Liver (tissue), 9 donors: ENCODE data around the gene RAB27A. TPM values are rescaled to one million over a fixed set of nuclear protein-coding genes. Genes with fewer than 3 reads are reported as not detected.

Source experiments
- DNase-seq: peaks from one replicate; pipeline ENCODE4 v3.0.0-alpha.2; 2017; ENCODE audit warnings: low spot score
- H3K27ac ChIP-seq, 2 donors: one replicate each; pipeline ENCODE4 v1.7.0; 2013; ENCODE audit warnings: inconsistent platforms in 2 of 2, low read length in 2 of 2, control low read depth in 1 of 2, low read depth in 1 of 2, mild to moderate bottlenecking in 1 of 2
- H3K27me3 ChIP-seq, 4 donors: one replicate each; pipeline versions ENCODE4 v1.6.1 to v1.7.0; 2013; ENCODE audit warnings: low read length in 3 of 4, inconsistent platforms in 1 of 4, mild to moderate bottlenecking in 1 of 4, moderate library complexity in 1 of 4; ENCODE audit not compliant: control insufficient read depth in 4 of 4, insufficient read depth in 4 of 4
- H3K36me3 ChIP-seq, 4 donors: one replicate each; pipeline versions ENCODE4 v1.6.1 to v1.7.0; 2013; ENCODE audit warnings: low read length in 3 of 4, mild to moderate bottlenecking in 3 of 4, low read depth in 1 of 4, moderate library complexity in 1 of 4; ENCODE audit not compliant: control insufficient read depth in 4 of 4, insufficient read depth in 3 of 4
- H3K4me1 ChIP-seq, 4 donors: one replicate each; pipeline versions ENCODE4 v1.6.1 to v1.7.0; 2013; ENCODE audit warnings: low read length in 3 of 4, mild to moderate bottlenecking in 3 of 4, moderate library complexity in 1 of 4; ENCODE audit not compliant: control insufficient read depth in 4 of 4, insufficient read depth in 4 of 4
- H3K4me3 ChIP-seq, 3 donors: one replicate each; pipeline versions ENCODE4 v1.6.1 to v1.7.0; 2013; ENCODE audit warnings: low read length in 3 of 3, control low read depth in 1 of 3, low read depth in 1 of 3, mild to moderate bottlenecking in 1 of 3
- H3K9ac ChIP-seq, 2 donors: one replicate each; pipeline ENCODE4 v1.7.0; 2013; ENCODE audit warnings: low read length in 2 of 2, mild to moderate bottlenecking in 2 of 2, moderate library complexity in 2 of 2, control low read depth in 1 of 2, low read depth in 1 of 2
- H3K9me3 ChIP-seq, 4 donors: one replicate each; pipeline versions ENCODE4 v1.6.1 to v1.7.0; 2013; ENCODE audit warnings: low read length in 3 of 4; ENCODE audit not compliant: control insufficient read depth in 4 of 4
- EGR1 ChIP-seq, 2 donors: IDR thresholded peaks; 2 replicates each; pipeline ENCODE4 v1.6.1; 2016 to 2018; ENCODE audit warnings: antibody characterized with exemption in 2 of 2, low read depth in 2 of 2
- FOXA1 ChIP-seq: IDR thresholded peaks from 2 replicates; pipeline ENCODE4 v1.6.1; 2016; ENCODE audit warnings: antibody characterized with exemption
- GABPA ChIP-seq, 2 donors: IDR thresholded peaks in 1 of 2; conservative IDR thresholded peaks in 1 of 2; 2 replicates each; pipeline ENCODE4 v1.6.1; 2016; ENCODE audit warnings: antibody characterized with exemption in 2 of 2, mild to moderate bottlenecking in 1 of 2, moderate library complexity in 1 of 2
- HNF4A ChIP-seq, 2 donors: conservative IDR thresholded peaks; 2 replicates each; pipeline ENCODE4 v1.6.1; 2016; ENCODE audit warnings: antibody characterized with exemption in 2 of 2, mild to moderate bottlenecking in 2 of 2
- HNF4G ChIP-seq: IDR thresholded peaks from 2 replicates; pipeline ENCODE4 v1.6.1; 2016; ENCODE audit warnings: antibody characterized with exemption
- NR2F2 ChIP-seq: IDR thresholded peaks from 2 replicates; pipeline ENCODE4 v1.6.1; 2016; ENCODE audit warnings: antibody characterized with exemption
- RAD21 ChIP-seq, 2 donors: IDR thresholded peaks; 2 replicates each; pipeline ENCODE4 v1.6.1; 2016; ENCODE audit warnings: antibody characterized with exemption in 2 of 2, mild to moderate bottlenecking in 2 of 2
- RXRA ChIP-seq, 2 donors: IDR thresholded peaks; 2 replicates each; pipeline ENCODE4 v1.6.1; 2017 to 2018; ENCODE audit warnings: antibody characterized with exemption in 2 of 2, mild to moderate bottlenecking in 1 of 2
- SP1 ChIP-seq: IDR thresholded peaks from 2 replicates; pipeline ENCODE4 v1.6.1; 2018; ENCODE audit warnings: antibody characterized with exemption, mild to moderate bottlenecking
- TAF1 ChIP-seq: conservative IDR thresholded peaks from 2 replicates; pipeline ENCODE4 v1.6.1; 2016; ENCODE audit warnings: antibody characterized with exemption, mild to moderate bottlenecking
- WGBS: extraction: QIAGEN DNeasy Blood & Tissue Kit; methylation state at CpG from one replicate; pipeline ENCODE4 v1.1.7; 2013; 5-methylcytosine and 5-hydroxymethylcytosine counted together
- polyA plus RNA-seq, 2 donors: library from polyadenylated mRNA; stranded (reverse) in 1 of 2; unstranded in 1 of 2; fragments of 200-250 nt in 1 of 2; fragments of >200 nt in 1 of 2; fragmentation: Nextera tagmentation in 1 of 2; extraction: Ambion mirVana in 1 of 2; gene quantifications; one replicate each; pipeline versions ENCODE4 v1.2.1 to v1.2.3, GENCODE V29; 2013 to 2015
- total RNA-seq, 2 donors: library from RNA; depleted of rRNA; stranded (reverse); fragments of >200 nt; gene quantifications; one replicate each; pipeline ENCODE4 v1.2.3, GENCODE V29; 2014
- TF ChIP-seq, protein P1 (sequence below): IDR thresholded peaks from 2 replicates; pipeline ENCODE4 v1.6.1; 2016; ENCODE audit warnings: antibody characterized with exemption, mild to moderate bottlenecking
- TF ChIP-seq, protein P2 (sequence below): IDR thresholded peaks from 2 replicates; pipeline ENCODE4 v1.6.1; 2016; ENCODE audit warnings: antibody characterized with exemption
- TF ChIP-seq, protein P3 (sequence below): IDR thresholded peaks from 2 replicates; pipeline ENCODE4 v1.6.1; 2016; ENCODE audit warnings: antibody characterized with exemption
- TF ChIP-seq, protein P4 (sequence below): fragments of 150-350 bp; IDR thresholded peaks from 2 replicates; pipeline ENCODE4 v1.5.1; 2017; ENCODE audit warnings: improper control_type of control experiment, low read depth, low read length; ENCODE audit not compliant: missing input control
- TF ChIP-seq, protein P5 (sequence below): IDR thresholded peaks from 2 replicates; pipeline ENCODE4 v1.6.1; 2016; ENCODE audit warnings: antibody characterized with exemption
- donor health status: healthy.
- donor health status: healthy.
- donor health status: healthy.
- donor health status: healthy.
- donor health status: healthy.

Gene RAB27A
- total and polyA plus RNA-seq, 4 donors = 6.4 to 30.8 (median 24.9) TPM

DNA sequence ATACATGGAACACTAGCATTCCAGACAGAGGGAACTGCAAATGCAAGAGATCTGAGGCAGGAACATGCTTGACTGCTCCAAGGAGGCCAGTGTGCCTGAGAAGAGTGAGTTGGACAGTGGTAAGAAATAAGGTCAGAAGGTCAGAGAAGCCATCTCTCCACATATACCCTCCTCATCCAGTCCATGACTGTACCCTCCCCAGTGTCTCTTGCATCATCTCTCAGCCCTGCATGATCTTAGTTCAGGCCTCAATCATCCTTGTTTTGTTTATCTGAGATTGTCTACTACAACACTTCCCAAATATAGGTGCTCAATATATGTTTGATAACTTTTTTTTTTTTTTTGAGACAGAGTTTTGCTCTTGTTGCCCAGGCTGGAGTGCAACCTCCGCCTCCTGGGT is 87.4 kb downstream of the RAB27A start:
- Histone ChIP-seq H3K4me3 (no peak overlapping the region), H3K36me3 (peaks cover 0 to 9% (median 5%) of the 10 kb centered on the region in 4 donors), H3K9me3 (no peaks in the 10 kb centered on the region), H3K27ac (no peak overlapping the region), H3K4me1 (peaks cover 0 to 6% (median 4%) of the 10 kb centered on the region in 4 donors), H3K27me3 (no peaks in the 10 kb centered on the region), H3K9ac (no peak overlapping the region)
- TF ChIP-seq, protein P1, sequence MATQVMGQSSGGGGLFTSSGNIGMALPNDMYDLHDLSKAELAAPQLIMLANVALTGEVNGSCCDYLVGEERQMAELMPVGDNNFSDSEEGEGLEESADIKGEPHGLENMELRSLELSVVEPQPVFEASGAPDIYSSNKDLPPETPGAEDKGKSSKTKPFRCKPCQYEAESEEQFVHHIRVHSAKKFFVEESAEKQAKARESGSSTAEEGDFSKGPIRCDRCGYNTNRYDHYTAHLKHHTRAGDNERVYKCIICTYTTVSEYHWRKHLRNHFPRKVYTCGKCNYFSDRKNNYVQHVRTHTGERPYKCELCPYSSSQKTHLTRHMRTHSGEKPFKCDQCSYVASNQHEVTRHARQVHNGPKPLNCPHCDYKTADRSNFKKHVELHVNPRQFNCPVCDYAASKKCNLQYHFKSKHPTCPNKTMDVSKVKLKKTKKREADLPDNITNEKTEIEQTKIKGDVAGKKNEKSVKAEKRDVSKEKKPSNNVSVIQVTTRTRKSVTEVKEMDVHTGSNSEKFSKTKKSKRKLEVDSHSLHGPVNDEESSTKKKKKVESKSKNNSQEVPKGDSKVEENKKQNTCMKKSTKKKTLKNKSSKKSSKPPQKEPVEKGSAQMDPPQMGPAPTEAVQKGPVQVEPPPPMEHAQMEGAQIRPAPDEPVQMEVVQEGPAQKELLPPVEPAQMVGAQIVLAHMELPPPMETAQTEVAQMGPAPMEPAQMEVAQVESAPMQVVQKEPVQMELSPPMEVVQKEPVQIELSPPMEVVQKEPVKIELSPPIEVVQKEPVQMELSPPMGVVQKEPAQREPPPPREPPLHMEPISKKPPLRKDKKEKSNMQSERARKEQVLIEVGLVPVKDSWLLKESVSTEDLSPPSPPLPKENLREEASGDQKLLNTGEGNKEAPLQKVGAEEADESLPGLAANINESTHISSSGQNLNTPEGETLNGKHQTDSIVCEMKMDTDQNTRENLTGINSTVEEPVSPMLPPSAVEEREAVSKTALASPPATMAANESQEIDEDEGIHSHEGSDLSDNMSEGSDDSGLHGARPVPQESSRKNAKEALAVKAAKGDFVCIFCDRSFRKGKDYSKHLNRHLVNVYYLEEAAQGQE = no peak
- TF ChIP-seq RAD21 (IDR thresholded peaks at IDR 0.05) (no peak), GABPA (IDR thresholded peaks at IDR 0.05 in 1 of 2, conservative IDR thresholded peaks at IDR 0.05 in 1 of 2) (no peak), EGR1 (IDR thresholded peaks at IDR 0.05; ENCODE audit: low read depth in 2 of 2) (no peak), TAF1 (no peak), FOXA1 (no peak), HNF4G (no peak), SP1 (no peak), HNF4A (conservative IDR thresholded peaks at IDR 0.05) (no peak), RXRA (IDR thresholded peaks at IDR 0.05) (no peak), NR2F2 (no peak)
- TF ChIP-seq, protein P2, sequence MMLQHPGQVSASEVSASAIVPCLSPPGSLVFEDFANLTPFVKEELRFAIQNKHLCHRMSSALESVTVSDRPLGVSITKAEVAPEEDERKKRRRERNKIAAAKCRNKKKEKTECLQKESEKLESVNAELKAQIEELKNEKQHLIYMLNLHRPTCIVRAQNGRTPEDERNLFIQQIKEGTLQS = no peak
- TF ChIP-seq, protein P3, sequence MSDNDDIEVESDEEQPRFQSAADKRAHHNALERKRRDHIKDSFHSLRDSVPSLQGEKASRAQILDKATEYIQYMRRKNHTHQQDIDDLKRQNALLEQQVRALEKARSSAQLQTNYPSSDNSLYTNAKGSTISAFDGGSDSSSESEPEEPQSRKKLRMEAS = no peak
- TF ChIP-seq, protein P4, sequence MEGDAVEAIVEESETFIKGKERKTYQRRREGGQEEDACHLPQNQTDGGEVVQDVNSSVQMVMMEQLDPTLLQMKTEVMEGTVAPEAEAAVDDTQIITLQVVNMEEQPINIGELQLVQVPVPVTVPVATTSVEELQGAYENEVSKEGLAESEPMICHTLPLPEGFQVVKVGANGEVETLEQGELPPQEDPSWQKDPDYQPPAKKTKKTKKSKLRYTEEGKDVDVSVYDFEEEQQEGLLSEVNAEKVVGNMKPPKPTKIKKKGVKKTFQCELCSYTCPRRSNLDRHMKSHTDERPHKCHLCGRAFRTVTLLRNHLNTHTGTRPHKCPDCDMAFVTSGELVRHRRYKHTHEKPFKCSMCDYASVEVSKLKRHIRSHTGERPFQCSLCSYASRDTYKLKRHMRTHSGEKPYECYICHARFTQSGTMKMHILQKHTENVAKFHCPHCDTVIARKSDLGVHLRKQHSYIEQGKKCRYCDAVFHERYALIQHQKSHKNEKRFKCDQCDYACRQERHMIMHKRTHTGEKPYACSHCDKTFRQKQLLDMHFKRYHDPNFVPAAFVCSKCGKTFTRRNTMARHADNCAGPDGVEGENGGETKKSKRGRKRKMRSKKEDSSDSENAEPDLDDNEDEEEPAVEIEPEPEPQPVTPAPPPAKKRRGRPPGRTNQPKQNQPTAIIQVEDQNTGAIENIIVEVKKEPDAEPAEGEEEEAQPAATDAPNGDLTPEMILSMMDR = no peak
- TF ChIP-seq, protein P5, sequence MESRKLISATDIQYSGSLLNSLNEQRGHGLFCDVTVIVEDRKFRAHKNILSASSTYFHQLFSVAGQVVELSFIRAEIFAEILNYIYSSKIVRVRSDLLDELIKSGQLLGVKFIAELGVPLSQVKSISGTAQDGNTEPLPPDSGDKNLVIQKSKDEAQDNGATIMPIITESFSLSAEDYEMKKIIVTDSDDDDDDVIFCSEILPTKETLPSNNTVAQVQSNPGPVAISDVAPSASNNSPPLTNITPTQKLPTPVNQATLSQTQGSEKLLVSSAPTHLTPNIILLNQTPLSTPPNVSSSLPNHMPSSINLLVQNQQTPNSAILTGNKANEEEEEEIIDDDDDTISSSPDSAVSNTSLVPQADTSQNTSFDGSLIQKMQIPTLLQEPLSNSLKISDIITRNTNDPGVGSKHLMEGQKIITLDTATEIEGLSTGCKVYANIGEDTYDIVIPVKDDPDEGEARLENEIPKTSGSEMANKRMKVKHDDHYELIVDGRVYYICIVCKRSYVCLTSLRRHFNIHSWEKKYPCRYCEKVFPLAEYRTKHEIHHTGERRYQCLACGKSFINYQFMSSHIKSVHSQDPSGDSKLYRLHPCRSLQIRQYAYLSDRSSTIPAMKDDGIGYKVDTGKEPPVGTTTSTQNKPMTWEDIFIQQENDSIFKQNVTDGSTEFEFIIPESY = no peak
- DNase-seq = no peak
- WGBS = 97% methylated on average over 1 of the region's 1 CpG

DNA sequence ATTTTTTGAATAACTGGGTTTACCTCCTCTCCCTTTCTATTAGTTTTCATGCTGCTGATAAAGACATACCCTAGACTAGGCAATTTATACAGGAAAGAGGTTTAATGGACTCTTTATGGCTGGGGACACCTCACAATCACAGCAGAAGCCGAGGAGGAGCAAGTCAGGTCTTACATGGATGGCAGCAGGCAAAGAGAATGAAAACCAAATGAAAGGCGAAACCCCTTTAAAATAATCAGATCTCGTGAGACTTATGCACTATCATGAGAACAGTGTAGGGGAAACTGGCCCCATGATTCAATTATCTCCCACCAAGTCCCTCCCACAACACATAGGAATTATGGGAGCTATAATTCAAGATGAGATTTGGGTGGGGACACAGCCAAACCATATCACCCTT is 90.9 kb downstream of the RAB27A start:
- H3K27ac ChIP-seq = no peak overlapping the region
- peaks cover 5 to 30% (median 20%) of the 10 kb centered on the region in 4 donors for H3K4me1 ChIP-seq
- no peak for DNase-seq
- no peaks in the 10 kb centered on the region for H3K27me3 ChIP-seq
- no peak overlapping the region for H3K4me3 ChIP-seq
- H3K9me3 ChIP-seq = no peaks in the 10 kb centered on the region
- 97% methylated on average over 3 of the region's 3 CpGs for WGBS
- TF ChIP-seq NR2F2 = no peak
- TF ChIP-seq, protein P4 = no peak
- no peak for TF ChIP-seq RXRA (IDR thresholded peaks at IDR 0.05)
- TF ChIP-seq, protein P5 = no peak
- TF ChIP-seq, protein P2 = no peak
- TF ChIP-seq GABPA (IDR thresholded peaks at IDR 0.05 in 1 of 2, conservative IDR thresholded peaks at IDR 0.05 in 1 of 2) = no peak
- no peak for TF ChIP-seq HNF4A (conservative IDR thresholded peaks at IDR 0.05)
- no peak for TF ChIP-seq TAF1
- TF ChIP-seq, protein P3 = no peak
- H3K9ac ChIP-seq = no peak overlapping the region
- H3K36me3 ChIP-seq = no peaks in the 10 kb centered on the region
